ENCODE data around the gene SVIL.
"Not testable (repeated sequence)": the region's sequence is repeated elsewhere in the genome, so short reads cannot be mapped to it uniquely, and the experiment has no call there.

Gene SVIL

DNA sequence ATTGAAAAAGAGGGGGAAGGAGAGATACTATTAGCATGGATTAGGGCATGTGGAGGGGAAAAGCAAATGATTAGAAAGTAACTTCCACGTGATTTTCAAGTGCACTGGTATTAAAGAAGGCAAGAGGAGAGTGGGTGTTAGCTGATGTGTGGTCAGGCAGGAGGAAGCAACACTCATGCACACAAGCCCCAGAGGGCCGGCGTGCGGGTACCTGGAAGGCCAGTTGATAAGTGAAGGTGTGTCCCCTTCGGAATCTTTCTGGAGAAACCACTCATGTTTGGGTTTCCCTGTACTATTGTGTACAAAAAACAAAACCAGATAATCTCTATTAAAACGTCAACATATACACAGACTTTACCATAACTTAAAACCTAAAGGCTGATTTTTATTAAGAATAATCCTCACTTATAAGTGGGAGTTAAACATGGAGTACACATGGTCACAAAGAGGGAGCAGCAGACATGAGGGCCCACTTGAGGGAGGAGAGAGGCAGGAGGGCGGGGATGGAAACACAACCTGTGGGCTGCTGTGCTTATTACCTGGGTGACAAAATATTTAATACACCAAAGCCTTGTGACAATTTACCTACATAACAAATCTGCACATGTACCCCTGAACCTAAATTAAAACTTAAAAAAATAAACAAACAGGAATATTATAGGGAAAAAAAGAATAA, 98.9 kb downstream of the SVIL start:
- no peak for DNase-seq

DNA sequence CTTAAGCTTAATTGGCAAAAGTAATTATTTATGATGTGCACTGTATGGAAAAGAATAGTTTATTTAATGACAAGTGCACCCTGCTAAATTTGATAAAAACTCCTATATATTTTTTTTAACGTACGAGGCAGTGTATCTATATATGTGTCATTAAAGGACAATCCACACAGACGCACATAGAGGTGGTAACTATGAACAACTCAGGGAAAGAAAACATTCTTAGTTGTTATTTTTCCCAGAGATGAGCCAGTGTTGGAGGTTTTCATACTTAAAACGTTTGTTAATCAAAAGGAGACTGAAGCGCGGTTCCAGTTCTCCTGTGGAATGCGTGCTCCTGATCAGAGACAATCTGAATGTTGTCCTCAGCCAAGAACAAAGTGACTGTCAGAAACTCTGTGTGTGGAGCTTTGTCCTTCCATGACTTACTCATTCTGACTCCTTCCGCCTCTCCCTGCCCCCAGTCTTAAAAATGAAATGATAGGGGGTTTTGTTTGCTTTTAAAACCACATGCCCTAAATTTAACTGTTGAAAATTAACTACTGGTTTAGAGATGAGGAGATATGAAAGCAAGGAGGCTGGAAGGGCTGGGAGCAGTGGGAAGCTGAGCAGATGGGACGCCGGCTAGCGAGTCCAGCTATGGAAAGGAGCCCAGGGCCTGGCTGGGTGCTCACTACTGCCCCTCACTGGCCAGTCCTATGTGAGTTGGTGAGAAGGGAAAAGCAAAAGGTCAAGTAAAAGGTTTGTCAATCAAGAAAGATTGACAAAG, 99.6 kb downstream of the SVIL start:
- no peak for DNase-seq

DNA sequence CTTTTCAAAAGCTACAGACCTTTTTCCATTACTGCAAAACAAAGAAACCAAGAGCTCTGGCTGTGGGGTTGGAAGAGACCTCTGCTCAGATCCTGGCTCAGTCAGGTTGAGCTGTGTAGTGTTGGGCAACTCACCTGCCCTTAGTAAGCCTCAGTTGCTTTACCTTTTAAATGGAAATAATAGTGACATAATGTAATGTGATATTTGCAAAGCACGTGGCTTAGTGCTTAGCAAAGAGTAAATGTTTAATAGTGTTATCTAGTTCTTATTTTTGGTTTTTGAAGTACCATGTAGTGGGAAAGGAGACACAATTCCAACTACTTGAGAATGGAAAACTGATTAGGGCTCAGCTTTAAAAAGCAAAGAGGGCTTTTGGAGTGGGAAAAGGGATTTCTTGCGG, 100.2 kb downstream of the SVIL start:
- DNase-seq, result no peak

DNA sequence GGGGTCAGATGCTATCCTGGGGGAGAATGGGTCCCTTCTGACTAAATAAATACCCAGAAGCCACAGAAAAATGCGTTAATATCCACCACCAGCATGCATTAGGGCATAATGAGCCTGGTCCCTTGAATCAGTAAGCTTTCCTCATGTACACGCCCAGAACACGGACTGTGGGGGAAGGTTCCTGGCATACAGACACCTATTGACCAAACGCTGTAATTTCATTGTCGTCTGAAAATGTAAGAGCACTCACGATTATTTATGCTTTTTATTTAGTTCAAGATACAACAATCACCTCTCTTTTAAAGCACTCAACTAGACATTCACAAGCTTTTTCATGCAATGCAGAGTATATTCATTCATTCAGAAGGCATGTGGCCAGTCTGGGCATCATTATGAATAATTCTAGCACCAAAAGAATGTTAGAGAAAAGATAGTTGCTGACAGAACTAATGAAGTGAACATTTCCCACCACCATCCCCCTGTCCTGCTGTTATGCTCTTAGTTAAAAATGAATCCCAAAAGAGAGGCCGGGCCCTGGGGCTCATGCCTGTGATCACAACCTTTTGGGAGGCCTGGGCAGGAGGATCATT, 101.0 kb downstream of the SVIL start:
- DNase-seq, result no peak

GRCh38 chr10:29533046-29533445, 101.7 kb downstream of the SVIL start:
- DNase-seq, result no peak

- DNase-seq, result no peak
Measured at GRCh38 chr10:29532256-29532878, 102.4 kb downstream of the SVIL start.

DNA sequence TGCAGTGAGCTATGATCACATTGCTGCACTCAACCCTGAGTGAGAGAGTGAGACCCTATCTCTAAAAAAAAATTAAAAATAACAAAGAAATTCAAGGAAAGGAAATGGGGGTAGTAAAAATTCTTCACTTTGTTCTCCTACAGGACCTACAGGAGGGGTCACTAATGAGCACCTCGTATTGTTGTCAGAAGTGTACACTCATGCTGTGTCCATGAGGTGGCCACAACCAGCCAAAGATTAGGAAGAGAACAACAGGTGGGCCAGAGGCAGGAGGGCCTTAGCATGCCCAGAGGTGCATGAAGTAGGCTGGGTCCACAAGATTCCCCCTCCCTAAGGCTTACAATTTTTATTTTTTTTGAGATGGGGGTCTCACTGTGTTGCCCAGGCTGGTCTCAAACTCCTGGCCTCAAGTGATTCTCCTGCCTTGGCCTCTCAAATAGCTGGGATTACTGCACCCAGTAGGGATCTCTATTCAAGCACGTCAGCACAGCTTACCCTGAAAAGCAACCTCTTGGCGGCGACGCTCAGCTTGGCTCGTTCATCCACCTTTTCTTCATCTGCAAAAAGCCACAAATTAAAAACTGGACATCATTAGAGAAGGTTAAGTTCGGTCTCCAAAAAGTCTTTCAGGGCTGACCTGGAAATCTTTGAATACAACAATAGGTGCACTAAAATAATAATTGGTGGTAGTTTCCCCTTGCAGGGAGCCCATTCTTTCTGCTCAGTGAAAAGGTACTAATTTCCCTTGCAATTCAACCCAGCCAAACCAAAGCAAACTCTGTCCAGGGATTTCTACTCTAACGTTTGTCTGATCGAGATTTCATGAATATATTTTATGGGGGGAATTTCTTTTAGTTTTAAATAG, 104.4 kb downstream of the SVIL start:
- no peak for DNase-seq

DNA sequence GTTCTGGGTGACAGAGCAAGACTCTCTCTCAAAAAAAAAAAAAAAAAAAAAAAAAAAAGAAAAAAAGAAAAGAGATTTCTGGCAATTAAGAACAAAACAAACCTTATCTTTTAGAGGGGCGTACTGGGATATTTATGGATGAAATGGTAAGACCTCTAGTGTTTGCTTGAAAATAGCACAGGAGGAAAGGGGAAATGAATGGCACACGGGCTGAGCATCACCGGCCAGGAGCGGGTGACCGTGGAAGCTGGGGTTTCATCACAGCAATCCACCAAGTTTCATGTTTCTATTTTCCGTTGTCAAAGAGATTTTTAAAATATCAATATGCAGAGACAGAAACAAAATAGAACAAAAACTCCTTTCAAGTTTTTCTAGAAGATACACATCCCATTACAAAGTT, 105.6 kb downstream of the SVIL start:
- DNase-seq, result no peak

DNA sequence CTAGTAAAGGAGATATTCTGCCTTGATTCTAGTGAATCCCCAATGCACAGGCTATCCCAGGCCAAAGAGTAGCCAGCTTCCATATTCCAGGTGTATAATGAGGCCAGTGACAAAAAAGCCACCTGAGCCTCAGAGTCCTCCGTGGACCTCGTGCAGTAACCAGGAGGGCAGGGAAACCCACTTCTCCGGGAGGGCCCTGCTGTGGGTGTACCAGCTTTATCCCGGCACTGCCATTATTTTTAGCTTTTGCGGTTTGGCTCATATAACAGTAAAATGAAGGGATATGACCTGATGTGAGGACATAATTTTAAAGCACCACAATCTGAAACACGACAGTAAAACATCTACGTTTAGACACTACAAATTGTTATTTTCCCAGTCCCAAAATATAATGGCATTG, 109.0 kb downstream of the SVIL start:
- DNase-seq, result no peak

GRCh38 chr10:29524720-29525119, 110.1 kb downstream of the SVIL start:
- DNase-seq, result no peak

DNA sequence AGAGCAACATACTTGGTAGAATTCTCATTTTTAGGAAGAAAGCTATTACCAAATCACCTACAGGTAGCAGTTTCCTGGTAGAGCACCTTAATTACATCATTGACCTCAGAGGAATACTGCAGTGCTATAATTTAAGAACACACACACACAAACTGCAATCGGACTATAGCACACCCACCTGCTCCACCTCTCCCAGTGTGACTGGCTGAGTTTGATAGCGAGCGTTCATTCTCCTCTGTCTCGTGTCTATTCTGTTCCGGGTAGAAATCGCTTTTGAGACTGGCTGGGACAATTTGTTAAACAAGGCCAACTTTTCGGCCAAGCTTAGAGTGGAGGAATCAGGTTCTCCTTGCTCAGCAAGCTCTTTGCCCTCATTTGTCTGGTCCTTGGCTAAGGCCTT, 110.5 kb downstream of the SVIL start:
- no peak for DNase-seq

GRCh38 chr10:29522918-29523317, 111.9 kb downstream of the SVIL start:
- DNase-seq, result no peak

- no peak for DNase-seq
Measured at GRCh38 chr10:29522061-29522855, 112.5 kb downstream of the SVIL start.

GRCh38 chr10:29519659-29520058, 115.1 kb downstream of the SVIL start:
- DNase-seq, result no peak

DNA sequence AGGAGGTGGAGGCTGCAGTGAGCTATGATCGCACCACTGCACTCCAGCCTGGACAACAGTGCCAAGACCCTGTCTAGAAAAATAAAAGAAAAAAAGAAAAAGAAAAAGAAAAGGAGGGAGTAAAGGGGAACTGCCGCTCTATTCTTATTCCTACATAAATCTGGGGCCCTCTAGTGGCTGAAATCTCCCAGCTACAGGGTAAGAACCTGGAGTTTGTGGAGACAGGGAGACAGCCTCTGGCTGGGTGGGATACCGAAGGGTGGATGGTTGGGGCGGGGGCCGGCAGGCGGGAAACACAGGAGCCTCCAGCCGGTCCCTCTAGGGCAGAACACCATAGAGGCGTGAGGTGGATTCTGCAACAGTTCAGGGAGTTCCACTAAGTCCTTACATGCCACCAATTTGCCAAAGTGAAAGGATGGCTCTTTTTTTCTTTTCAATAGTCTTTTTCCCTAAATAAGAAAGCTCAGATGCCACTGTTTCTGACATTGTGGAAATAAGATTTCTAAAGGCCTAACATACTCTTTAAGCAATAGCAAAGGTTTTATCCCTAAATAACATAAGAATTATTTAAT, 117.3 kb downstream of the SVIL start:
- DNase-seq, result no peak

DNA sequence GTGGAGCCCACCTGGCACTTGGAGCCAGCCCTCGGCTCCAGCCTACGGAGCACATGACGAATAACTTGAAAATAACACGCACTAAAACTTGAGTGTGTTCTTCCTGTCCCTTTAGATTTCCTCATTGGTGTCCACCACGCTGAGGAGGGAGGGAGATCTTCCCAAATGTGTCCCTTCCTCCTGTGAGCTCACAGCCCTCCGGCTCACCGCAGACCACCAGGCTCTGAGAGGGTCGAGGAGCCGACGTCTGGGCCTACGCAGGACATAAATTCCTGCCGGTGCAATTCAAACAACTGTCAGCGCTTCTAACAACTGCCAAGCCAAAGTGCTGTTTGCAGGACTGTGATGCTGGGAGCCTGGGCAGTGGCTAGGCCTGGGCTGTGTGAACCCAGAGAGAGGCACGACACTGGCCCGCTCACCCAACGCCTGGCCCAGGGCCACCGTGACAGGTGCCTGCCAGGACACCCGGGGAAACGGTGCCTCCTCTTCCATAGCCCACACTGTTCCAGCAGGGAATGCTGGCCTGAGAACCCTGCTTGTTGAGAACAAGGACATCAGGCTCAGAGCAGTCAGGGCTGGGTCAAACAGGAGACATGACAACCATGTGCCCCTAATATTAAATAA, 118.3 kb downstream of the SVIL start:
- not testable (repeated sequence) for DNase-seq

DNA sequence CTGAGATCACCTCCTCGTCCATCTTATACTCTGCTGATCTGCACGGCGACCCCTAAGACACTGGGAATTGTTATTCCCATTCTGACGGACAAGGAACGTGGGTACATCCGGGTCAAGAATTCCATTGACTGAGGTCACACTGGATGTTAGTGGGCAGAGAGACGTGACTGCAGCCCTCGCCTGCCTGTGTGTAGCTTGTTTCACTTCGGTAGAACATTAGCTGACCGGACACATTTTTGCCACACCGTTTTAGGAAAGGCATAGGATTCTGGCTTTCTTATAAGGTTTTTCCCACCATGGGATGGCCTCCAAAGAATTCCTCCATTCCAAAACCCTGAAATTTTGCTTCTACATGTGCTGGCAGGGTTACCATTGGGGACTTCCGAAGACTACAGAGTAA, 118.9 kb downstream of the SVIL start:
- DNase-seq, result not testable (repeated sequence)

DNA sequence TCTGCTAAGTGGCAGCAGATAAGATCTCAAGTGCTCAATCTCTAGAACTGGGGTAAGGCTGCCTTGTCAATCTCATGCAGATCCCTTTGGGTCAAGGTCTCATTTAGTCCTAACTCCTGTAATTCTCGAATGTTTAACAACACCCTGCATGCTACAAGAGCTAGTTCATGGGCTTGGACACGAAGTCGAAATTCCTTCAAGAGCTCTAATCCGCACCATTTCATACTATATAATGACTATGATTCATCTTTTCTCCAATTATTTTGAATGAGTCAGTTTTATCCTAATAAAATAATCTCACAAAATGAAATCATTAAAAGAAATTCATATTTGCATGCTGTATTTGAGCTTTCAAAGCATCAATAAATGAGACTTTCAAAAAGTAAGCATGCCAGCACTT, 119.7 kb downstream of the SVIL start:
- DNase-seq, result not testable (repeated sequence)

DNA sequence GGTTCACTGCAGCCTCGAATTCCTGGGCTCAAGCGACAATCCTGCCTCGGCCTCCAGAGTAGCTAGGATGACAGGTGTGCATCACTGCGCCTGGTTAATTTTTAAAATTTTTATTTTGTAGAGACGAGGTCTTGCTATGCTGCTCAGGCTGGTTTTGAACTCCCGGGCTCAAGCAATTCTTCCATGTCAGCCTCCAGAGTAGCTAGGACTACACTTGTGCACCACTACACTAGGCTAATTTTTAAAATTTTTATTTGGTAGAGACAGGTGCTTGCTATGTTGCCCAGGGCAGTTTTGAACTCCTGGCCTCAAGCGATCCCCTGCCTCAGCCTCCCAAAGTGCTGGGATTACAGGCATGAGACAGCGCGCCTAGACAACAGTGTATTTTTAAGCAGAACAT, 120.5 kb downstream of the SVIL start:
- no peak for DNase-seq

DNA sequence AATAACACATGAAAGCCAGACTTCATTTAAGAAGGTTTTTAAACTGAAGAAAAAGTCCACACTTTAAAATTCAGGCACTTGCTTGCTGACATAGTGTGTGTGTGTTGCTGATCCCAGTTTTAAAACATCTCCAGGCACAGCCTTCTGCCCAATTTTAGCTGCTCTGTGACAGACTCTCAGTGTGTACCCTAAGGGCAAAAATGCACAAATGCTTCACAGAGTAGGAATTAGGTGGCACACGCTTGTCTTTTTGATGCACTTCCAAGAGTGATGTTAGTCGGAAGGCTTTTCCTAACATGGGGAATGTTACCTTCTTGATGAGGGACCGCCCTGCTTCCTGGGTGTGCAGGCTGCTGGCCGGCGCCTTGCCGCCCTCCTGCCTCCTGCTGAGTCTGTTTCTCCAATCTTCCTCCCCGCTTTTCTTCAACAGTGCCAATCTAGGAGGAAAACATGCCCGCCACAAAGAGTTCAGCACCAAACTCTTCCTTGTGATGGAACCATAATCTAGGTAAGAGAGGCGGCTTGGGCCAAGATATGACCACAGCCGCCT, 122.3 kb downstream of the SVIL start:
- DNase-seq, result no peak

DNA sequence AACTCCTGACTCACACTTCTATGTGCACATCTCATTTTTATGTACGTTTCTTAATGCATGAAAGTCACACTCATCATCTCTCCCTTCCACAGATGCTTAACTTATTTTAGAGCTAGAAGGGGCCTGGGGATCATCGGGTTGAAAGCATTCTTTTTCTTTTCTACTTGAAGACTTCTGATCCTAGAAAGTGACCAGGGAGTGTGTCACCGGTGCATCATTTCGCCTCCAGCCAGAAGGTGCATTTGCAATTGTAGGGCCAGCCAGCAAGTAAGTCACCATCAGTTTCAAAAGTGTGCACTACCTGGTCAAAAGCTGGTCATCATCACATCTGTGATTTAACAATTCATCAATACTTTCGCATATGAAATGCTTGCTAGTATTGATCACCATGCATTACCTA, 123.0 kb downstream of the SVIL start:
- DNase-seq, result not testable (repeated sequence)

All from GDM1 (cell line).